Breast epithelium (tissue), 3 donors: ENCODE data around the gene GHITM.
"Not testable (repeated sequence)": the region's sequence is repeated elsewhere in the genome, so short reads cannot be mapped to it uniquely, and the experiment has no call there.

ENCODE experiments used
- CTCF ChIP-seq, 3 donors: fragments of 450-650 bp; IDR thresholded peaks; one replicate each; pipeline ENCODE4 v1.5.1; 2016 to 2017; ENCODE audit warnings: antibody characterized with exemption in 3 of 3, mild to moderate bottlenecking in 3 of 3, moderate library complexity in 3 of 3
- POLR2A ChIP-seq: fragments of 450-650 bp; IDR thresholded peaks from one replicate; pipeline ENCODE4 v1.6.1; 2016; ENCODE audit warnings: antibody characterized with exemption, mild to moderate bottlenecking, moderate library complexity

DNA sequence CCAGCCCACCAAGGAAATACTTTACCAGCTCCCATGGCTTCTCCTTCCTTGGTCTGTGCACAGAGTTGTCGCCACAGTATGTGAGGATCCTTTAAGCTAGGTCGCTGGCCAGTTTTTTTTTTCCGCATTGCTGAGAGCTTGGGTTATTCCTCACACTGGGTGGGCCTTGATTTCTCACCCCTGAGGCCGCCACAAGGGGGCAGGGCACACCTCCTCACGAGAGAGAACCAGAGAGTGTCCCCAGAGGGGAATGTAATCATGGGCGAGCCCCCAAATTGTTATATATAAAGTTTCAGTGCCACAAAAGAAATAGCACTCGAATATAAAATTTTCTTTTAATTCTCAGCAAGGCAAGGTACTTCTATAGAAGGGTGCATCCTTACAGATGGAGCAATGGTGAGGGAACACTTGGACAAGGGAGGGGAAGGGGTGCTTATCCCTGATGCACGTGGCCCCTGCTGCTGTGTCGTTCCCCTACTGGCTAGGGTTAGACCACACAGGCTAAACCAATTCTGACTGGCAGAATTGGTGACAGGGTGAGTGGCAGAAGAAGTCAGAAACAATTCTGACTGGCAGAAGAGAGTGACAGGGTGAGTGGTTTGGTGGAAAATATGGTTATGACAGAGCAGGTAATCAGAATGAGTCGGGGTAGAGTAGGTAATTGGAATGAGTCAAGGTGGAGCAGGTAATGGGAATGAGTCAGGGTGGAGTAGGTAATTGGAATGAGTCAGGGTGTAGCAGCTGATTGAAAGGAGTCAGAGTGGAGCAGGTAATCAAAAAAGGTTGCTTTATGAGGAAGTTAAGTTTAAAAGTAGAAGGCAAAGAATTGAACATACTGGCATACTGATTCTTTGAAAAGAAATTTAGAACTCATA is 13.2 kb upstream of the GHITM start:
- not testable (repeated sequence) for TF ChIP-seq POLR2A; CTCF (IDR thresholded peaks at IDR 0.05)
